Vagina (tissue), 2 donors: Measurements from ENCODE around the gene SNAPC3.

ENCODE experiments used
- POLR2A ChIP-seq, 2 donors: fragments of 450-650 bp; IDR thresholded peaks; one replicate each; pipeline ENCODE4 v1.6.1; 2017; ENCODE audit warnings: antibody characterized with exemption in 2 of 2, mild to moderate bottlenecking in 2 of 2, moderate library complexity in 2 of 2
- TF ChIP-seq, protein P1 (sequence below), 3 experiments: fragments of 450-650 bp in 2 of 3; fragments of 200-600 bp in 1 of 3; sonication (generic) in 1 of 3; IDR thresholded peaks; one replicate each; pipeline ENCODE4 v1.5.1; 2017 to 2019; ENCODE audit warnings: antibody characterized with exemption in 3 of 3, mild to moderate bottlenecking in 2 of 3, moderate library complexity in 2 of 3

DNA sequence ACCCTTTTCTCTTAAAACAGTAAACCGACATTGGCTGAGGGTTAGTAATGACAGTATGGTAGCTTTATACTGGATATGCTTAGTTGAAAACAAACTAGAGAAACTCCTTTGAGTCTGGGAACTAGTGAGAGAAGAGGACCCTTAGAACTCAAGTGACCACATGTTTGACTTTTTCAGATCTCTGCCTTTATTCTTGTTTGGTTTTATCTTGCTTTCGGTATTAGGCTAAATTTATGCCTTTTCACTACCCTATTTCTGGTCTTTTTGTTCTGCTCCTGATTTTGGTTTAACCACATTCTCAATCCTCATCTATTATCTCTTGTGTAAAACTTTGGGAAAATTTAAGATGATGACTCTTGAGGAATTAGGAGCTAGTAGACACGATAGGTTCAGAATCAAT lies 11.0 kb downstream of the SNAPC3 start:
- TF ChIP-seq, protein P1, sequence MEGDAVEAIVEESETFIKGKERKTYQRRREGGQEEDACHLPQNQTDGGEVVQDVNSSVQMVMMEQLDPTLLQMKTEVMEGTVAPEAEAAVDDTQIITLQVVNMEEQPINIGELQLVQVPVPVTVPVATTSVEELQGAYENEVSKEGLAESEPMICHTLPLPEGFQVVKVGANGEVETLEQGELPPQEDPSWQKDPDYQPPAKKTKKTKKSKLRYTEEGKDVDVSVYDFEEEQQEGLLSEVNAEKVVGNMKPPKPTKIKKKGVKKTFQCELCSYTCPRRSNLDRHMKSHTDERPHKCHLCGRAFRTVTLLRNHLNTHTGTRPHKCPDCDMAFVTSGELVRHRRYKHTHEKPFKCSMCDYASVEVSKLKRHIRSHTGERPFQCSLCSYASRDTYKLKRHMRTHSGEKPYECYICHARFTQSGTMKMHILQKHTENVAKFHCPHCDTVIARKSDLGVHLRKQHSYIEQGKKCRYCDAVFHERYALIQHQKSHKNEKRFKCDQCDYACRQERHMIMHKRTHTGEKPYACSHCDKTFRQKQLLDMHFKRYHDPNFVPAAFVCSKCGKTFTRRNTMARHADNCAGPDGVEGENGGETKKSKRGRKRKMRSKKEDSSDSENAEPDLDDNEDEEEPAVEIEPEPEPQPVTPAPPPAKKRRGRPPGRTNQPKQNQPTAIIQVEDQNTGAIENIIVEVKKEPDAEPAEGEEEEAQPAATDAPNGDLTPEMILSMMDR (IDR thresholded peaks at IDR 0.05) = no peak
- no peak for TF ChIP-seq POLR2A (IDR thresholded peaks at IDR 0.05)
